ENCODE measurements around the gene SERTAD3. TPM values are rescaled to one million over a fixed set of nuclear protein-coding genes. Genes with fewer than 3 reads are reported as not detected.
"Not testable (repeated sequence)": the region's sequence is repeated elsewhere in the genome, so short reads cannot be mapped to it uniquely, and the experiment has no call there.

SERTAD3 gene
- total RNA-seq, 1 experiment from 2014 or later = 51.9 TPM

DNA sequence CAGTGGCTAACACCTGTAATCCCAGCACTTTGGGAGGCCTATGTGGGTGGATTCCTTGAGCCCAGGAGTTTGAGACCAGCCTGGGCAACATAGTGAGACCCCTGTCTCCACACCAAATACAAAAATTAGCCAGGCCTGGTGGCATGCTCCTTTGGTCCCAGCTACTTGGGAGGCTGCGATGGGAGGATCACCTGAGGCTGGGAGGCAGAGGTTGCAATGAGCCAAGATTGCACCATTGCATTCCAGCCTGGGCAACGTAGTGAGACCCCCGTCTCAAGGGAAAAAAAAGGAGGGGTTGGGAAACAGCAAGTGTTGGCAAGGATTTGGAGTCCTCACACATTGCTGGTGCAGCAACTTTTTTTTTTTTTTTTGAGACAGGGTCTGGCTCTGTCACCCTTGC lies 41.9 kb upstream of the SERTAD3 start:
- intact Hi-C loops (cut with micrococcal nuclease; ENCODE audit: unreplicated experiment) = no loop called here
- Mint-ChIP-seq H3K4me1 (ENCODE audit: low read depth, unreplicated experiment) (no peaks in the 10 kb centered on the region), H3K27ac (ENCODE audit: unreplicated experiment) (no peak overlapping the region), H3K27me3 (ENCODE audit: unreplicated experiment) (peaks cover 30% of the 10 kb centered on the region), H3K4me3 (ENCODE audit: low read depth, unreplicated experiment) (no peak overlapping the region), H3K36me3 (ENCODE audit: insufficient read depth, unreplicated experiment) (peaks cover 4% of the 10 kb centered on the region), H3K9me3 (ENCODE audit: low read depth, unreplicated experiment) (no peaks in the 10 kb centered on the region)
- no TSS peak for BruUV-seq (replicated peaks)
- TF ChIP-seq, protein P1, sequence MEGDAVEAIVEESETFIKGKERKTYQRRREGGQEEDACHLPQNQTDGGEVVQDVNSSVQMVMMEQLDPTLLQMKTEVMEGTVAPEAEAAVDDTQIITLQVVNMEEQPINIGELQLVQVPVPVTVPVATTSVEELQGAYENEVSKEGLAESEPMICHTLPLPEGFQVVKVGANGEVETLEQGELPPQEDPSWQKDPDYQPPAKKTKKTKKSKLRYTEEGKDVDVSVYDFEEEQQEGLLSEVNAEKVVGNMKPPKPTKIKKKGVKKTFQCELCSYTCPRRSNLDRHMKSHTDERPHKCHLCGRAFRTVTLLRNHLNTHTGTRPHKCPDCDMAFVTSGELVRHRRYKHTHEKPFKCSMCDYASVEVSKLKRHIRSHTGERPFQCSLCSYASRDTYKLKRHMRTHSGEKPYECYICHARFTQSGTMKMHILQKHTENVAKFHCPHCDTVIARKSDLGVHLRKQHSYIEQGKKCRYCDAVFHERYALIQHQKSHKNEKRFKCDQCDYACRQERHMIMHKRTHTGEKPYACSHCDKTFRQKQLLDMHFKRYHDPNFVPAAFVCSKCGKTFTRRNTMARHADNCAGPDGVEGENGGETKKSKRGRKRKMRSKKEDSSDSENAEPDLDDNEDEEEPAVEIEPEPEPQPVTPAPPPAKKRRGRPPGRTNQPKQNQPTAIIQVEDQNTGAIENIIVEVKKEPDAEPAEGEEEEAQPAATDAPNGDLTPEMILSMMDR (IDR thresholded peaks at IDR 0.05; ENCODE audit: unreplicated experiment) = no peak
- CTCF ChIA-PET = interaction anchor here (0.7 to 0.8 kb wide), 2 partner anchors 27 to 63 kb away, joined by 3 to 4 read pairs; no protein-coding TSS in a partner anchor
- no peak for DNase-seq

- H3K27me3 Mint-ChIP-seq (ENCODE audit: unreplicated experiment); H3K9me3 Mint-ChIP-seq (ENCODE audit: low read depth, unreplicated experiment); H3K4me3 Mint-ChIP-seq (ENCODE audit: low read depth, unreplicated experiment); DNase-seq; H3K36me3 Mint-ChIP-seq (ENCODE audit: insufficient read depth, unreplicated experiment); H3K27ac Mint-ChIP-seq (ENCODE audit: unreplicated experiment); H3K4me1 Mint-ChIP-seq (ENCODE audit: low read depth, unreplicated experiment); BruUV-seq (replicated peaks); intact Hi-C loops (cut with micrococcal nuclease; ENCODE audit: unreplicated experiment): not testable (repeated sequence)
- CTCF ChIA-PET = interaction anchor here (0.8 kb wide), 1 partner anchor 12 kb away, joined by 3 read pairs; no protein-coding TSS in a partner anchor
These were observed 31.9 kb upstream of the SERTAD3 start for GRCh38 chr19:40475878-40476644.

DNA sequence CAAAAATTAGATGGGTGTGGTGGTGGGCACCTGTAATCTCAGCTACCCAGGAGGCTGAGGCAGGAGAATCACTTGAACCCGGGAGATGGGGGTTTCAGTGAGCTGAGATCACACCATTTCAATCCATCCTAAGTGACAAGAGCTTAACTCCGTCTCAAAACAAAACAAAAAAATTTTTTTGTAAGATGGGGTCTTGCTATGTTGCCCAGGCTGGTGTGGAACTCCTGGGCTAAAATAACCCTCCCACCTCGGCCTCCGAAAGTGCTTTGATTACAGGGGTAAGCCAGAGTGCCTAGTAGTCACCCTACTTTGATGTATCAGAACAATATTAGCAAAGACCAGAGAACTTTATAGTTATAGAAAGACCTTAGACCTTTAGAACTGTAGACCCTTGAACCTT lies 30.6 kb upstream of the SERTAD3 start:
- Mint-ChIP-seq H3K4me1 (ENCODE audit: low read depth, unreplicated experiment) (no peaks in the 10 kb centered on the region), H3K36me3 (ENCODE audit: insufficient read depth, unreplicated experiment) (no peaks in the 10 kb centered on the region), H3K27me3 (ENCODE audit: unreplicated experiment) (no peaks in the 10 kb centered on the region), H3K9me3 (ENCODE audit: low read depth, unreplicated experiment) (no peaks in the 10 kb centered on the region), H3K4me3 (ENCODE audit: low read depth, unreplicated experiment) (no peak overlapping the region), H3K27ac (ENCODE audit: unreplicated experiment) (no peak overlapping the region)
- CTCF ChIA-PET = no interaction called here
- intact Hi-C loops (cut with micrococcal nuclease; ENCODE audit: unreplicated experiment) = no loop called here
- BruUV-seq (replicated peaks) = no TSS peak
- no peak for DNase-seq
- TF ChIP-seq, protein P1 (IDR thresholded peaks at IDR 0.05; ENCODE audit: unreplicated experiment) = no peak

- no peak overlapping the region for H3K27ac Mint-ChIP-seq (ENCODE audit: unreplicated experiment)
- DNase-seq = no peak
- no peaks in the 10 kb centered on the region for H3K9me3 Mint-ChIP-seq (ENCODE audit: low read depth, unreplicated experiment)
- no peak overlapping the region for H3K4me3 Mint-ChIP-seq (ENCODE audit: low read depth, unreplicated experiment)
- TF ChIP-seq, protein P1 (IDR thresholded peaks at IDR 0.05; ENCODE audit: unreplicated experiment) = no peak
- no TSS peak for BruUV-seq (replicated peaks)
- CTCF ChIA-PET = interaction anchor here (0.7 kb wide), 1 partner anchor 48 kb away, joined by 7 read pairs; no protein-coding TSS in a partner anchor
- H3K36me3 Mint-ChIP-seq (ENCODE audit: insufficient read depth, unreplicated experiment) = no peaks in the 10 kb centered on the region
- H3K4me1 Mint-ChIP-seq (ENCODE audit: low read depth, unreplicated experiment) = no peaks in the 10 kb centered on the region
- no peaks in the 10 kb centered on the region for H3K27me3 Mint-ChIP-seq (ENCODE audit: unreplicated experiment)
- intact Hi-C loops (cut with micrococcal nuclease; ENCODE audit: unreplicated experiment) = no loop called here
These were observed 28.4 kb upstream of the SERTAD3 start for GRCh38 chr19:40472516-40472915.

GRCh38 chr19:40471111-40471510 lies 27.0 kb upstream of the SERTAD3 start:
- no peaks in the 10 kb centered on the region for H3K9me3 Mint-ChIP-seq (ENCODE audit: low read depth, unreplicated experiment)
- H3K4me3 Mint-ChIP-seq (ENCODE audit: low read depth, unreplicated experiment) = no peak overlapping the region
- peaks cover 12% of the 10 kb centered on the region for H3K27me3 Mint-ChIP-seq (ENCODE audit: unreplicated experiment)
- intact Hi-C loops (cut with micrococcal nuclease; ENCODE audit: unreplicated experiment) = no loop called here
- peaks cover 3% of the 10 kb centered on the region for H3K36me3 Mint-ChIP-seq (ENCODE audit: insufficient read depth, unreplicated experiment)
- TF ChIP-seq, protein P1 (IDR thresholded peaks at IDR 0.05; ENCODE audit: unreplicated experiment) = no peak
- BruUV-seq (replicated peaks) = no TSS peak
- DNase-seq = no peak
- H3K4me1 Mint-ChIP-seq (ENCODE audit: low read depth, unreplicated experiment) = peaks cover 8% of the 10 kb centered on the region
- no peak overlapping the region for H3K27ac Mint-ChIP-seq (ENCODE audit: unreplicated experiment)
- CTCF ChIA-PET = interaction anchor here (0.8 kb wide), 1 partner anchor 279 kb away, joined by 6 read pairs; no protein-coding TSS in a partner anchor
